HCT116 (cell line): ENCODE measurements around the gene CHODL.

Experiments used
- CTCF ChIP-seq, 3 experiments: fragments of 200-600 bp in 1 of 3; sonication (generic) in 1 of 3; IDR thresholded peaks in 2 of 3; conservative IDR thresholded peaks in 1 of 3; 2 replicates each; pipeline ENCODE4 v1.5.1; 2012 to 2017; ENCODE audit warnings: low read depth in 2 of 3, low read length in 2 of 3, antibody characterized with exemption in 1 of 3, borderline replicate concordance in 1 of 3, control low read depth in 1 of 3, mild to moderate bottlenecking in 1 of 3, mixed read lengths in 1 of 3, mixed run types in 1 of 3, moderate library complexity in 1 of 3; ENCODE audit not compliant: insufficient read depth in 1 of 3
- EZH2 ChIP-seq: fragments of 200-600 bp; sonication (generic); IDR thresholded peaks from 2 replicates; pipeline ENCODE4 v1.6.1; 2017; ENCODE audit warnings: antibody characterized with exemption, mixed run types
- POLR2A ChIP-seq: IDR thresholded peaks from 2 replicates; pipeline ENCODE4 v1.7.0; 2011; ENCODE audit warnings: borderline replicate concordance; ENCODE audit not compliant: insufficient read depth, insufficient read length; ENCODE audit errors: extremely low read depth
- ZFX ChIP-seq: fragments of 450-650 bp; IDR thresholded peaks from 2 replicates; pipeline ENCODE4 v1.6.1; 2017
- TF ChIP-seq, protein P1 (sequence below): IDR thresholded peaks from 2 replicates; pipeline ENCODE4 v1.6.1; 2012

- TF ChIP-seq, protein P1, sequence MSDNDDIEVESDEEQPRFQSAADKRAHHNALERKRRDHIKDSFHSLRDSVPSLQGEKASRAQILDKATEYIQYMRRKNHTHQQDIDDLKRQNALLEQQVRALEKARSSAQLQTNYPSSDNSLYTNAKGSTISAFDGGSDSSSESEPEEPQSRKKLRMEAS, result no peak
- TF ChIP-seq EZH2 (no peak), POLR2A (no peak), ZFX (no peak), CTCF (IDR thresholded peaks at IDR 0.05 in 2 of 3, conservative IDR thresholded peaks at IDR 0.05 in 1 of 3; ENCODE audit: borderline replicate concordance in 1 of 3, insufficient read depth in 1 of 3, low read depth in 2 of 3, low read length in 2 of 3) (no peak)
These were observed 5.0 kb downstream of the CHODL start for GRCh38 chr21:18249672-18250071.
